Measurements from ENCODE around the gene CNGB1. TPM values are rescaled to one million over a fixed set of nuclear protein-coding genes. Genes with fewer than 3 reads are reported as not detected.

Gene CNGB1
- total and polyA plus RNA-seq, 4 donors, result under 0.01 TPM; not detected in 2

DNA sequence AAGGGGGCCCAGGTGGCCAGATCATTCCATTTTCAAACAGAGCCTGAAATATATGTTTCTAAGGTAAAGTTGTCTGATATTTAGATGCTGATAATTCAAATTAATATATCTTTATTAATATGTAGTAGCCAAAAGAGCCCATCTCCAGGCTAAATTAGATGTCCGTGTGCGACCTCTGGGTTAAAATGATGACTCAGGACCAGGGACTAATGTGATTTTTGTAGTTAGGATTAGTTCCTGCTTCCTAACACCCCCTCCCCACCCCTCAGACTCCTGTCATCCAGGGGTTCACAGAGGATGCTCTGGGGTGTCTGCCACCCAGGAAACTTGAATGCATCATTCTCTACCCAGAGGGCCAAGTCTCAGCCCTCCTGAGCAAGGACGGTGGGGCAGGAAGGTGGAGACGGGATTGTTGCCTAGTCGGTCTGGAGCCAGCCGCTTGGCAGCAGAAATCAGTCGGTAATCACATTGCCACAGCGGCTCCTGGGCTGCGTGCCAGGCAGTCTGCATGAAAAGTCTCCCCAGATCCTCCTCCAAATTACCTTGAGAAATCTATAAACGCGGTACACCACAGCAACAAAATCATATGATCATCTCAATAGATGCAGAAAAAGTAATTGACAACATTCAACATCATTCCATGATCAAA lies 29.8 kb downstream of the CNGB1 start:
- WGBS, result 22% methylated on average over 11 of the region's 11 CpGs
- Histone ChIP-seq H3K36me3 (ENCODE audit: control insufficient read depth in 4 of 4, insufficient read depth in 3 of 4, low read depth in 1 of 4, low read length in 3 of 4) (no peaks in the 10 kb centered on the region), H3K4me1 (ENCODE audit: control insufficient read depth in 4 of 4, insufficient read depth in 4 of 4, low read length in 3 of 4) (peaks cover 0 to 9% (median 0%) of the 10 kb centered on the region in 4 donors), H3K9me3 (ENCODE audit: control insufficient read depth in 4 of 4, low read length in 3 of 4) (no peaks in the 10 kb centered on the region), H3K9ac (ENCODE audit: low read depth in 1 of 2, low read length in 2 of 2) (no peak overlapping the region), H3K4me3 (ENCODE audit: low read depth in 1 of 3, low read length in 3 of 3) (no peak overlapping the region), H3K27ac (ENCODE audit: low read depth in 1 of 2, low read length in 2 of 2) (no peak overlapping the region), H3K27me3 (ENCODE audit: control insufficient read depth in 4 of 4, insufficient read depth in 4 of 4, low read length in 3 of 4) (no peaks in the 10 kb centered on the region)
- no peak for TF ChIP-seq FOXA2 (IDR thresholded peaks at IDR 0.05)
- no peak for TF ChIP-seq NR2F2 (IDR thresholded peaks at IDR 0.05)
- no peak for TF ChIP-seq SP1 (IDR thresholded peaks at IDR 0.05)
- TF ChIP-seq, protein P1, sequence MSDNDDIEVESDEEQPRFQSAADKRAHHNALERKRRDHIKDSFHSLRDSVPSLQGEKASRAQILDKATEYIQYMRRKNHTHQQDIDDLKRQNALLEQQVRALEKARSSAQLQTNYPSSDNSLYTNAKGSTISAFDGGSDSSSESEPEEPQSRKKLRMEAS (IDR thresholded peaks at IDR 0.05), result no peak
- no peak for TF ChIP-seq EGR1 (IDR thresholded peaks at IDR 0.05; ENCODE audit: low read depth in 2 of 2)
- no peak for TF ChIP-seq YY1 (IDR thresholded peaks at IDR 0.05)
- TF ChIP-seq, protein P2, sequence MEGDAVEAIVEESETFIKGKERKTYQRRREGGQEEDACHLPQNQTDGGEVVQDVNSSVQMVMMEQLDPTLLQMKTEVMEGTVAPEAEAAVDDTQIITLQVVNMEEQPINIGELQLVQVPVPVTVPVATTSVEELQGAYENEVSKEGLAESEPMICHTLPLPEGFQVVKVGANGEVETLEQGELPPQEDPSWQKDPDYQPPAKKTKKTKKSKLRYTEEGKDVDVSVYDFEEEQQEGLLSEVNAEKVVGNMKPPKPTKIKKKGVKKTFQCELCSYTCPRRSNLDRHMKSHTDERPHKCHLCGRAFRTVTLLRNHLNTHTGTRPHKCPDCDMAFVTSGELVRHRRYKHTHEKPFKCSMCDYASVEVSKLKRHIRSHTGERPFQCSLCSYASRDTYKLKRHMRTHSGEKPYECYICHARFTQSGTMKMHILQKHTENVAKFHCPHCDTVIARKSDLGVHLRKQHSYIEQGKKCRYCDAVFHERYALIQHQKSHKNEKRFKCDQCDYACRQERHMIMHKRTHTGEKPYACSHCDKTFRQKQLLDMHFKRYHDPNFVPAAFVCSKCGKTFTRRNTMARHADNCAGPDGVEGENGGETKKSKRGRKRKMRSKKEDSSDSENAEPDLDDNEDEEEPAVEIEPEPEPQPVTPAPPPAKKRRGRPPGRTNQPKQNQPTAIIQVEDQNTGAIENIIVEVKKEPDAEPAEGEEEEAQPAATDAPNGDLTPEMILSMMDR (IDR thresholded peaks at IDR 0.05; ENCODE audit: low read depth, low read length, missing input control), result no peak
- TF ChIP-seq, protein P3, sequence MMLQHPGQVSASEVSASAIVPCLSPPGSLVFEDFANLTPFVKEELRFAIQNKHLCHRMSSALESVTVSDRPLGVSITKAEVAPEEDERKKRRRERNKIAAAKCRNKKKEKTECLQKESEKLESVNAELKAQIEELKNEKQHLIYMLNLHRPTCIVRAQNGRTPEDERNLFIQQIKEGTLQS (IDR thresholded peaks at IDR 0.05), result no peak
- no peak for TF ChIP-seq RAD21 (IDR thresholded peaks at IDR 0.05)
- DNase-seq (ENCODE audit: low spot score), result no peak

DNA sequence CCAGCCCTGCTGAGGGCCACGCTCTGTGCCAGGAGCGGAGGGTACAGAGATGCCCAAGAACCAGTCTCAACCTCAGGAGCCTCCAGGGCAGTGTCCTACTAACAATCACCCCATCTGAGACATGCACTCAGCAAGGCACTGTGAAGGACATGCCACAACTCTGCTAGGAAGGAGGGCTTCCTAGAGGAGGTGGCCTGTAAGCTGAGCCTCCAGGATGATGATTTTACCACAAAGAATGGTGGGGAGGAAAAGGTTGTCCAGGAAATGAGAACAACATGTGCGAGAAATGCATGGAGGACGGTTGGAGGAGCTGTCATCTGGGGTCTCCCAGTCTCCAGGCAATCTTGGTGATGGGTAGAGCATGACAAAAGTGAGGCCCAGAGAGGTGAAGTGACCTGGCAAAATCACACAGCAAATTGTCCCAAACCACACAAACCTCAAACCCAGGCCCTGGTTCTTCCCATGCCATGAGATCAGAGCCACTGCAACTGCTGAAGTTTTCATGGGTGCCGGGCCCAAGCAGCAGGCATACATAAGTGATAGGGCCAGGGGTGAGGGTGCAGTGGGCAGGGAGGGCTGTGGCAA lies 30.5 kb downstream of the CNGB1 start:
- Histone ChIP-seq H3K4me1 (ENCODE audit: control insufficient read depth in 4 of 4, insufficient read depth in 4 of 4, low read length in 3 of 4) (peaks cover 0 to 9% (median 0%) of the 10 kb centered on the region in 4 donors), H3K4me3 (ENCODE audit: low read depth in 1 of 3, low read length in 3 of 3) (no peak overlapping the region), H3K27ac (ENCODE audit: low read depth in 1 of 2, low read length in 2 of 2) (no peak overlapping the region), H3K9me3 (ENCODE audit: control insufficient read depth in 4 of 4, low read length in 3 of 4) (no peaks in the 10 kb centered on the region), H3K9ac (ENCODE audit: low read depth in 1 of 2, low read length in 2 of 2) (no peak overlapping the region), H3K36me3 (ENCODE audit: control insufficient read depth in 4 of 4, insufficient read depth in 3 of 4, low read depth in 1 of 4, low read length in 3 of 4) (no peaks in the 10 kb centered on the region), H3K27me3 (ENCODE audit: control insufficient read depth in 4 of 4, insufficient read depth in 4 of 4, low read length in 3 of 4) (no peaks in the 10 kb centered on the region)
- 96% methylated on average over 5 of the region's 5 CpGs for WGBS
- no peak for TF ChIP-seq JUND (IDR thresholded peaks at IDR 0.05)
- TF ChIP-seq TAF1 (conservative IDR thresholded peaks at IDR 0.05), result no peak
- TF ChIP-seq, protein P3 (IDR thresholded peaks at IDR 0.05), result no peak
- TF ChIP-seq GABPA (IDR thresholded peaks at IDR 0.05 in 1 of 2, conservative IDR thresholded peaks at IDR 0.05 in 1 of 2), result no peak
- no peak for TF ChIP-seq RXRA (IDR thresholded peaks at IDR 0.05)
- TF ChIP-seq, protein P1 (IDR thresholded peaks at IDR 0.05), result no peak
- no peak for TF ChIP-seq HNF4G (IDR thresholded peaks at IDR 0.05)
- no peak for TF ChIP-seq YY1 (IDR thresholded peaks at IDR 0.05)
- no peak for TF ChIP-seq RAD21 (IDR thresholded peaks at IDR 0.05)
- no peak for TF ChIP-seq SP1 (IDR thresholded peaks at IDR 0.05)
- TF ChIP-seq FOXA1 (IDR thresholded peaks at IDR 0.05), result no peak
- no peak for TF ChIP-seq FOXA2 (IDR thresholded peaks at IDR 0.05)
- TF ChIP-seq, protein P4, sequence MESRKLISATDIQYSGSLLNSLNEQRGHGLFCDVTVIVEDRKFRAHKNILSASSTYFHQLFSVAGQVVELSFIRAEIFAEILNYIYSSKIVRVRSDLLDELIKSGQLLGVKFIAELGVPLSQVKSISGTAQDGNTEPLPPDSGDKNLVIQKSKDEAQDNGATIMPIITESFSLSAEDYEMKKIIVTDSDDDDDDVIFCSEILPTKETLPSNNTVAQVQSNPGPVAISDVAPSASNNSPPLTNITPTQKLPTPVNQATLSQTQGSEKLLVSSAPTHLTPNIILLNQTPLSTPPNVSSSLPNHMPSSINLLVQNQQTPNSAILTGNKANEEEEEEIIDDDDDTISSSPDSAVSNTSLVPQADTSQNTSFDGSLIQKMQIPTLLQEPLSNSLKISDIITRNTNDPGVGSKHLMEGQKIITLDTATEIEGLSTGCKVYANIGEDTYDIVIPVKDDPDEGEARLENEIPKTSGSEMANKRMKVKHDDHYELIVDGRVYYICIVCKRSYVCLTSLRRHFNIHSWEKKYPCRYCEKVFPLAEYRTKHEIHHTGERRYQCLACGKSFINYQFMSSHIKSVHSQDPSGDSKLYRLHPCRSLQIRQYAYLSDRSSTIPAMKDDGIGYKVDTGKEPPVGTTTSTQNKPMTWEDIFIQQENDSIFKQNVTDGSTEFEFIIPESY (IDR thresholded peaks at IDR 0.05), result no peak
- no peak for TF ChIP-seq HNF4A (conservative IDR thresholded peaks at IDR 0.05)
- DNase-seq (ENCODE audit: low spot score), result no peak

All from liver (tissue), 9 donors.